PC-3 (cell line): ENCODE measurements around the gene SH3GL2. TPM values are rescaled to one million over a fixed set of nuclear protein-coding genes. Genes with fewer than 3 reads are reported as not detected.

Experiments
- ATAC-seq: fragments of 200-7000 bp; cut with Tn5 transposase; 2 replicates; pipeline ENCODE4 v1.9.1; 2020; ENCODE audit warnings: mild to moderate bottlenecking, moderate library complexity
- BruUV-seq: library from RNA; stranded (reverse); fragments of 400-500 nt; replicated peaks from 2 replicates; lab custom pipeline; 2021; lab: Mats Ljungman, UMichigan
- CTCF ChIA-PET: fragments of 300-600 bp; sonication (Branson Sonifier 250); formaldehyde crosslinking; loops from one replicate; lab custom pipeline; 2022; ENCODE audit warnings: antibody characterized with exemption; lab: Charles Lee
- POLR2A ChIA-PET: fragments of 300-600 bp; sonication (Branson Sonifier 250); formaldehyde crosslinking; loops from one replicate; lab custom pipeline; 2022; ENCODE audit warnings: antibody characterized with exemption; ENCODE audit not compliant: unreplicated experiment; lab: Charles Lee
- DNase-seq: peaks from one replicate; pipeline ENCODE4 v3.0.0-alpha.2; 2015
- H2AFZ ChIP-seq: fragments of 300-600 bp; sonication (generic); 2 replicates; pipeline ENCODE4 v1.6.0; 2016; ENCODE audit warnings: antibody characterized with exemption, low read length
- H3F3A ChIP-seq: fragments of 300-600 bp; sonication (generic); one replicate; pipeline ENCODE4 v1.6.0; 2017; ENCODE audit warnings: antibody characterized with exemption, low read length, control low read depth, mild to moderate bottlenecking; ENCODE audit not compliant: unreplicated experiment
- H3K27ac ChIP-seq: fragments of 300-600 bp; sonication (generic); 2 replicates; pipeline ENCODE4 v1.5.1; 2016; ENCODE audit warnings: mild to moderate bottlenecking, low read length
- H3K27me3 ChIP-seq: fragments of 300-600 bp; sonication (generic); 2 replicates; pipeline ENCODE4 v1.6.1; 2016; ENCODE audit warnings: low read length, mixed read lengths
- H3K36me3 ChIP-seq: fragments of 300-600 bp; sonication (generic); 2 replicates; pipeline ENCODE4 v1.6.1; 2016; ENCODE audit warnings: low read depth, mixed run types, low read length, mixed read lengths
- H3K4me1 ChIP-seq: fragments of 300-600 bp; sonication (generic); 2 replicates; pipeline ENCODE4 v1.5.1; 2016; ENCODE audit warnings: low read length; ENCODE audit not compliant: insufficient read depth
- H3K4me2 ChIP-seq: fragments of 300-600 bp; sonication (generic); 2 replicates; pipeline ENCODE4 v1.6.0; 2016; ENCODE audit warnings: low read length
- H3K4me3 ChIP-seq: fragments of 300-600 bp; sonication (generic); 2 replicates; pipeline ENCODE4 v1.5.1; 2016; ENCODE audit warnings: mild to moderate bottlenecking, low read length, mixed read lengths
- H3K79me2 ChIP-seq: fragments of 300-600 bp; sonication (generic); 2 replicates; pipeline ENCODE4 v1.6.1; 2017; ENCODE audit warnings: low read length, mixed read lengths
- H3K9ac ChIP-seq: fragments of 300-600 bp; sonication (generic); 2 replicates; pipeline ENCODE4 v1.6.0; 2016; ENCODE audit warnings: mild to moderate bottlenecking, low read length
- H3K9me2 ChIP-seq: fragments of 300-600 bp; sonication (generic); replicated peaks from 2 replicates; pipeline ENCODE4 v1.6.1; 2016; ENCODE audit warnings: mixed run types, low read length, mixed read lengths
- H3K9me3 ChIP-seq: fragments of 300-600 bp; sonication (generic); 2 replicates; pipeline ENCODE4 v1.6.1; 2016; ENCODE audit warnings: low read length, mixed read lengths
- H4K20me1 ChIP-seq: fragments of 300-600 bp; sonication (generic); 2 replicates; pipeline ENCODE4 v1.6.1; 2016; ENCODE audit warnings: low read length, mixed read lengths
- CTCF ChIP-seq: fragments of 300-600 bp; sonication (generic); conservative IDR thresholded peaks from 2 replicates; pipeline ENCODE4 v1.5.1; 2017; ENCODE audit warnings: antibody characterized with exemption, low read depth, mild to moderate bottlenecking, low read length
- EZH2 ChIP-seq: fragments of 300-600 bp; sonication (generic); IDR thresholded peaks from one replicate; pipeline ENCODE4 v1.6.1; 2017; ENCODE audit warnings: antibody characterized with exemption, mild to moderate bottlenecking, low read length; ENCODE audit not compliant: unreplicated experiment
- EZH2phosphoT487 ChIP-seq: fragments of 300-600 bp; sonication (generic); IDR thresholded peaks from 2 replicates; pipeline ENCODE4 v1.6.1; 2018; ENCODE audit warnings: mild to moderate bottlenecking, antibody characterized with exemption, low read length, borderline replicate concordance
- intact Hi-C: fragments of 100-400 bp; cut with micrococcal nuclease; formaldehyde crosslinking; loops from 2 replicates; pipeline ENCODE4 v1.9.0; 2023
- total RNA-seq: library from RNA; depleted of rRNA; stranded (reverse); fragments of >200 nt; gene quantifications from 2 replicates; pipeline ENCODE4 v1.2.3, GENCODE V29; 2014

SH3GL2 gene
- total RNA-seq, 1 experiment from 2014 or later = 2.9 TPM

GRCh38 chr9:17782430-17783149, 203.7 kb downstream of the SH3GL2 start:
- Histone ChIP-seq H3K9ac (no peak overlapping the region), H3K27me3 (no peaks in the 10 kb centered on the region), H4K20me1 (no peaks in the 10 kb centered on the region), H3K79me2 (no peaks in the 10 kb centered on the region), H3K4me3 (no peak overlapping the region), H3K36me3 (no peaks in the 10 kb centered on the region), H3K4me2 (no peak overlapping the region), H3K27ac (no peak overlapping the region), H3K9me2 (no peaks in the 10 kb centered on the region), H3K9me3 (no peaks in the 10 kb centered on the region), H2AFZ (no peak overlapping the region), H3K4me1 (no peaks in the 10 kb centered on the region), H3F3A (no peaks in the 10 kb centered on the region)
- intact Hi-C loops = no loop called here
- POLR2A ChIA-PET = no interaction called here
- no peak for TF ChIP-seq EZH2phosphoT487
- TF ChIP-seq CTCF = no peak
- TF ChIP-seq EZH2 = no peak
- ATAC-seq (no peak), DNase-seq (no peak)
- BruUV-seq = no TSS peak
- CTCF ChIA-PET = interaction anchor here (0.6 kb wide), 1 partner anchor 12 kb away, joined by 3 read pairs; no protein-coding TSS in a partner anchor

GRCh38 chr9:17783227-17783626, 204.4 kb downstream of the SH3GL2 start:
- no peaks in the 10 kb centered on the region for H3K4me1 ChIP-seq
- H4K20me1 ChIP-seq = no peaks in the 10 kb centered on the region
- no peaks in the 10 kb centered on the region for H3F3A ChIP-seq
- no peak for DNase-seq
- ChIA-PET CTCF (interaction anchor here (0.6 kb wide), 1 partner anchor 11 kb away, joined by 3 read pairs; no protein-coding TSS in a partner anchor), POLR2A (no interaction called here)
- no peaks in the 10 kb centered on the region for H3K36me3 ChIP-seq
- H3K27ac ChIP-seq = no peak overlapping the region
- intact Hi-C loops = no loop called here
- H2AFZ ChIP-seq = no peak overlapping the region
- no peaks in the 10 kb centered on the region for H3K9me2 ChIP-seq
- no peaks in the 10 kb centered on the region for H3K27me3 ChIP-seq
- no TSS peak for BruUV-seq
- no peaks in the 10 kb centered on the region for H3K9me3 ChIP-seq
- no peak overlapping the region for H3K4me3 ChIP-seq
- no peaks in the 10 kb centered on the region for H3K79me2 ChIP-seq
- no peak for ATAC-seq
- no peak overlapping the region for H3K9ac ChIP-seq
- H3K4me2 ChIP-seq = no peak overlapping the region
- TF ChIP-seq EZH2phosphoT487 (no peak), CTCF (no peak), EZH2 (no peak)

- Histone ChIP-seq H3K9ac (no peak overlapping the region), H3K4me3 (no peak overlapping the region), H3K9me2 (no peaks in the 10 kb centered on the region), H3F3A (no peaks in the 10 kb centered on the region), H2AFZ (no peak overlapping the region), H3K9me3 (no peaks in the 10 kb centered on the region), H3K27ac (no peak overlapping the region), H3K36me3 (no peaks in the 10 kb centered on the region), H3K79me2 (no peaks in the 10 kb centered on the region), H3K27me3 (no peaks in the 10 kb centered on the region), H3K4me2 (no peak overlapping the region), H3K4me1 (no peaks in the 10 kb centered on the region), H4K20me1 (no peaks in the 10 kb centered on the region)
- BruUV-seq = no TSS peak
- CTCF ChIA-PET = no interaction called here
- TF ChIP-seq CTCF = no peak
- no peak for TF ChIP-seq EZH2
- no peak for TF ChIP-seq EZH2phosphoT487
- intact Hi-C loops = no loop called here
- ATAC-seq = no peak
- POLR2A ChIA-PET = no interaction called here
- no peak for DNase-seq
Observed at GRCh38 chr9:17789316-17789715, 210.4 kb downstream of the SH3GL2 start.
